Upper lobe of left lung (tissue), 6 donors: Measurements from ENCODE around the gene RNF213. TPM values are rescaled to one million over a fixed set of nuclear protein-coding genes. Genes with fewer than 3 reads are reported as not detected.
A peak's percentile ranks its signal among the peaks of the same experiment; 100 is the strongest.

Source experiments
- ATAC-seq, 2 donors: fragments of 200-7000 bp; cut with Tn5 transposase; one replicate each; pipeline ENCODE4 v1.9.1; 2022; ENCODE audit warnings: mild to moderate bottlenecking in 2 of 2, moderate library complexity in 2 of 2; ENCODE audit not compliant: low FRiP score in 2 of 2
- DNase-seq, 2 donors: peaks; one replicate each; pipeline ENCODE4 v3.0.0-alpha.2; 2019 to 2020
- H3K27ac ChIP-seq, 4 donors: fragments of 200-600 bp; sonication (generic); one replicate each; pipeline ENCODE4 v1.5.1; 2016 to 2019
- H3K27me3 ChIP-seq, 4 donors: fragments of 200-600 bp; sonication (generic); one replicate each; pipeline ENCODE4 v1.5.1; 2017 to 2019
- H3K36me3 ChIP-seq, 4 donors: fragments of 200-600 bp; sonication (generic); one replicate each; pipeline ENCODE4 v1.5.1; 2016 to 2019
- H3K4me1 ChIP-seq, 4 donors: fragments of 200-600 bp; sonication (generic); one replicate each; pipeline ENCODE4 v1.5.1; 2018 to 2019
- H3K4me3 ChIP-seq, 4 donors: fragments of 200-600 bp; sonication (generic); one replicate each; pipeline ENCODE4 v1.5.1; 2017 to 2019; ENCODE audit warnings: mild to moderate bottlenecking in 2 of 4, moderate library complexity in 1 of 4
- H3K9me3 ChIP-seq, 4 donors: fragments of 200-600 bp; sonication (generic); one replicate each; pipeline ENCODE4 v1.5.1; 2018 to 2019
- EP300 ChIP-seq, 4 donors: sonication (generic); formaldehyde crosslinking; IDR thresholded peaks; one replicate each; pipeline ENCODE4 v1.5.1; 2017; ENCODE audit warnings: antibody characterized with exemption in 4 of 4, control low read depth in 2 of 4
- POLR2A ChIP-seq, 4 donors: fragments of 450-650 bp; IDR thresholded peaks; one replicate each; pipeline ENCODE4 v1.5.1; 2016 to 2017; ENCODE audit warnings: antibody characterized with exemption in 4 of 4, mild to moderate bottlenecking in 2 of 4
- POLR2AphosphoS5 ChIP-seq, 2 donors: sonication (generic); formaldehyde crosslinking; IDR thresholded peaks; one replicate each; pipeline ENCODE4 v1.5.1; 2017; ENCODE audit warnings: antibody characterized with exemption in 2 of 2
- WGBS, 2 donors: methylation state at CpG; one replicate each; pipeline ENCODE4 v1.1.5; 2017 to 2018; 5-methylcytosine and 5-hydroxymethylcytosine counted together
- total RNA-seq, 6 donors: library from RNA; depleted of rRNA in 4 of 6; stranded (reverse); fragments of >200 nt in 4 of 6; gene quantifications; one replicate each; pipeline versions ENCODE4 v1.1.0 to v1.2.1, GENCODE V29; 2016 to 2021
- TF ChIP-seq, protein P1 (sequence below), 6 experiments: fragments of 450-650 bp in 4 of 6; fragments of 200-600 bp in 2 of 6; sonication (generic) in 2 of 6; IDR thresholded peaks; one replicate each; pipeline ENCODE4 v1.5.1; 2016 to 2019; ENCODE audit warnings: antibody characterized with exemption in 6 of 6
- donor health status: DM: no; HTN: no; CAD: no; lungs with moderate emphysema.
- donor health status: DM: no; HTN: yes; CAD: no; lungs with severe emphysema.

Gene RNF213
- total RNA-seq: 100 to 1,000 TPM; 135 to 619 (median 207) TPM

DNA sequence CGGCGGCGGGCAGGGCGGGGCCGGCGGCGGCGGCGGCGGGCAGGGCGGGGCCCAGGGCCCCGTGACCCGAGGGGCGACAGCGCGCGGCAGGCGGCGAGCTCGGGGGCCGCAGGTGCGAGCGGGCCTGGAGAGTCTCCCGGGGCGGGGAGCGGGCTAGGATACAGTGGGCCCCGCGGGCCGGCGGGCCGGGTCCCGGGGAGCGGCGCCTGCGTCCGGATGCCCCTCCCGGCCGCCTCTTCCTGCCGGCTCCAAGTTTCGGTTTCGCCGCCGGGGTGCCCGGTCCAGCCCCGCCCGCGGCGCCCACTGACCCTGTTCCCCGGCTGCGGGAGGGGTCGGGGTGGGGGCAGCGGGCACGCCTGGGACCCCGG is at the start of gene RNF213:
Gene RNF213 (plus strand): TSS at position 62 of the 368 bp plus-strand sequence. CDS start 2,830 bp downstream, outside the sequence.
- Histone ChIP-seq H3K4me1 (peaks cover 49 to 61% (median 56%) of the 10 kb centered on the region in 4 donors), H3K27ac (peak within 1 kb of the TSS; percentile 94 to 100 (median 98)), H3K36me3 (peaks cover 0 to 10% (median 0%) of the 10 kb centered on the region in 4 donors), H3K27me3 (no peaks in the 10 kb centered on the region), H3K9me3 (no peaks in the 10 kb centered on the region), H3K4me3 (peak within 1 kb of the TSS; percentile 69 to 99 (median 86))
- peak; percentile 64 to 93 for DNase-seq
- ATAC-seq: peak in 1 of 2 donors; percentile 58
- WGBS, 2 donors: 0% methylated on average over 1 to 3 of the region's 54 CpGs
- TF ChIP-seq, protein P1, sequence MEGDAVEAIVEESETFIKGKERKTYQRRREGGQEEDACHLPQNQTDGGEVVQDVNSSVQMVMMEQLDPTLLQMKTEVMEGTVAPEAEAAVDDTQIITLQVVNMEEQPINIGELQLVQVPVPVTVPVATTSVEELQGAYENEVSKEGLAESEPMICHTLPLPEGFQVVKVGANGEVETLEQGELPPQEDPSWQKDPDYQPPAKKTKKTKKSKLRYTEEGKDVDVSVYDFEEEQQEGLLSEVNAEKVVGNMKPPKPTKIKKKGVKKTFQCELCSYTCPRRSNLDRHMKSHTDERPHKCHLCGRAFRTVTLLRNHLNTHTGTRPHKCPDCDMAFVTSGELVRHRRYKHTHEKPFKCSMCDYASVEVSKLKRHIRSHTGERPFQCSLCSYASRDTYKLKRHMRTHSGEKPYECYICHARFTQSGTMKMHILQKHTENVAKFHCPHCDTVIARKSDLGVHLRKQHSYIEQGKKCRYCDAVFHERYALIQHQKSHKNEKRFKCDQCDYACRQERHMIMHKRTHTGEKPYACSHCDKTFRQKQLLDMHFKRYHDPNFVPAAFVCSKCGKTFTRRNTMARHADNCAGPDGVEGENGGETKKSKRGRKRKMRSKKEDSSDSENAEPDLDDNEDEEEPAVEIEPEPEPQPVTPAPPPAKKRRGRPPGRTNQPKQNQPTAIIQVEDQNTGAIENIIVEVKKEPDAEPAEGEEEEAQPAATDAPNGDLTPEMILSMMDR (IDR thresholded peaks at IDR 0.05): peak in 2 of 6 experiments; percentile 19 to 26
- TF ChIP-seq EP300 (IDR thresholded peaks at IDR 0.05): no peak
- TF ChIP-seq POLR2A (IDR thresholded peaks at IDR 0.05): peak in 3 of 4 donors; percentile 73 to 85 (median 80)
- TF ChIP-seq POLR2AphosphoS5 (IDR thresholded peaks at IDR 0.05): peak; percentile 66 to 75

DNA sequence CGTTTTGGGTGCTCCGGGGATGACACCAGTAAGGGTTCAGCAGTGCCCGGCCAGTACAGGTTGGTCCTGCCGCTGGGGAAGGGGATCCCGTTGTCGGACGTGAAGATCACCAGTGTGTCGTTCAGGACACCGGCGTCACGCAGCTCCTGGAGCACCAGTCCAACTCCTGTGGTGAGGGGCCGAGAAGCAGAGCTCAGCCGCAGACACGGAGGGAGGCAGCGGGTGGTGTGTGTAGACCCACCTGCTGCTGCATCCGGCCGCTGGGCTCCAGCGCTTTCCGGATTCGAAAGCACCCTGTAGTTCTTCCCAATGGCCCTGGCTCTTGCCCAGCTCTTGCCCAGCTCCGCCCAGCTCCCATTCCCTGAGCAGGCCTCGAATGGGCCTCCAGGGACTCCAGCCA is 48.5 kb upstream of the RNF213 start:
- Histone ChIP-seq H3K4me3 (no peak overlapping the region), H3K27me3 (no peaks in the 10 kb centered on the region), H3K36me3 (peaks cover 4 to 93% (median 68%) of the 10 kb centered on the region in 4 donors), H3K9me3 (no peaks in the 10 kb centered on the region), H3K27ac (peak overlapping the region in 2 of 4 donors; percentile 30 to 40), H3K4me1 (peaks cover 0 to 6% (median 0%) of the 10 kb centered on the region in 4 donors)
- WGBS, 2 donors: 92% methylated on average over 19 to 22 of the region's 22 CpGs
- DNase-seq: peak in 1 of 2 donors; percentile 71
- TF ChIP-seq POLR2AphosphoS5 (IDR thresholded peaks at IDR 0.05) (no peak), POLR2A (IDR thresholded peaks at IDR 0.05) (no peak), EP300 (IDR thresholded peaks at IDR 0.05) (no peak)
- TF ChIP-seq, protein P1 (IDR thresholded peaks at IDR 0.05): no peak
- no peak for ATAC-seq

DNA sequence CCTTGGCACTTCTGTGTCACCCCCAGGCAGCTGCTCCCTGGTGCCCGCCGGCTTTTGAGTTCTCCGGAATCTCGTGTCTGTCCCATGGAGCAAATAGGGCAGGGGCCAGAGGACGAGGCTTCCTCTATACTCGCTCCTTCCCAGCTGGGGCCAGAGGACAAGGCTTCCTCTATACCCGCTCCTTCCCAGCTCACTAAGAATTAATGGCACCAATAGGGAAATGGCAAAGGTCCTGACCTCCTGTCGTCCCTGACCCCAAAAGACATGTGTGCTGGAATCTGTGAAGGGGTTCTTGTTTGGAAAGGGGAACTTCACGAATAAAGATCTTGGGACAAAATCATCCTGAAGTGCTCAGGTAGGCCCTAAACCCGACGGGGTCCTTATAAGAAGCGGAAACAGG is 48.1 kb upstream of the RNF213 start:
- 90 to 95% methylated on average over 12 of the region's 12 CpGs for WGBS, 2 donors
- no peak for TF ChIP-seq EP300 (IDR thresholded peaks at IDR 0.05)
- no peak for TF ChIP-seq POLR2AphosphoS5 (IDR thresholded peaks at IDR 0.05)
- no peak for TF ChIP-seq POLR2A (IDR thresholded peaks at IDR 0.05)
- TF ChIP-seq, protein P1 (IDR thresholded peaks at IDR 0.05): no peak
- H3K4me3 ChIP-seq: no peak overlapping the region
- H3K9me3 ChIP-seq: no peaks in the 10 kb centered on the region
- peaks cover 4 to 97% (median 68%) of the 10 kb centered on the region in 4 donors for H3K36me3 ChIP-seq
- H3K4me1 ChIP-seq: peaks cover 0 to 6% (median 0%) of the 10 kb centered on the region in 4 donors
- ATAC-seq: no peak
- DNase-seq: no peak
- H3K27me3 ChIP-seq: no peaks in the 10 kb centered on the region
- peak overlapping the region in 2 of 4 donors; percentile 30 to 40 for H3K27ac ChIP-seq

DNA sequence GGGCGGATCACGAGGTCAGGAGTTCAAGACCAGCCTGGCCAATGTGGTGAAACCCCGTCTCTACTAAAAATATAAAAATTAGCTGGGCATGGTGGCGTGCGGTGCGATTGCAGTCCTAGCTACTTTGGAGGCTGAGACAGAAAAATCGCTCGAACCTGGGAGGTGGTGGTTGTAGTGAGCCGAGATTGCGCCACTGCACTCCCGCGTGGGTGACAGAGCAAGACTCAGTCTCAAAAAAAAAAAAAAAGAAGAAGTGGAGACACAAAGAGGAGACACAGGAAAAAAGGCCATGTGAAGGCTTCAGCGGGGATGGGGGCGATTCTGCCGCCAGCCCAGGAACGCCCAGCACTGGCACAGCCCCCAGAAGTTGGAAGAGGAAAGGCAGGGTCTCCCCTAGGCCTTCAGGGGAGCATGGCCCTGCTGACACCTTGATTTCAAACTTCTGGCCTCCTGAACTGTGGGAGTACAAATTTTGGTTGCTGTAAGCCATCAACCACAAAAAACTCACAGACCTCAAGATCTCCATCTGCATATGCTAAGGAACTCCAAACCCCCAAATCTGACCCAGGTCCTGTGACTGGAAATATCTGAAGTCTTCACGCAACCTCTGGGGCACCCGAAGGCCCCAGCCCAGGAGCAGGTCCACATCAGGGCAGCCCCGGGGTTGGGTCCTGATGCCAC is 47.5 kb upstream of the RNF213 start:
- 61 to 80% methylated on average over 16 to 18 of the region's 19 CpGs for WGBS, 2 donors

More for the DNA sequence above, 47.5 kb upstream of the RNF213 start:
- Histone ChIP-seq H3K9me3 (no peaks in the 10 kb centered on the region), H3K27ac (peak overlapping the region in 3 of 4 donors; percentile 1 to 73 (median 40)), H3K27me3 (no peaks in the 10 kb centered on the region), H3K36me3 (peaks cover 4 to 98% (median 68%) of the 10 kb centered on the region in 4 donors), H3K4me3 (no peak overlapping the region), H3K4me1 (peaks cover 0 to 6% (median 3%) of the 10 kb centered on the region in 4 donors)
- TF ChIP-seq, protein P1 (IDR thresholded peaks at IDR 0.05): no peak
- TF ChIP-seq POLR2A (IDR thresholded peaks at IDR 0.05) (no peak), POLR2AphosphoS5 (IDR thresholded peaks at IDR 0.05) (no peak), EP300 (IDR thresholded peaks at IDR 0.05) (no peak)
- DNase-seq (peak in 1 of 2 donors; percentile 69), ATAC-seq (peak in 1 of 2 donors; percentile 44)
